ENCODE measurements around the gene MOCS3.

The MOCS3 gene, protein sequence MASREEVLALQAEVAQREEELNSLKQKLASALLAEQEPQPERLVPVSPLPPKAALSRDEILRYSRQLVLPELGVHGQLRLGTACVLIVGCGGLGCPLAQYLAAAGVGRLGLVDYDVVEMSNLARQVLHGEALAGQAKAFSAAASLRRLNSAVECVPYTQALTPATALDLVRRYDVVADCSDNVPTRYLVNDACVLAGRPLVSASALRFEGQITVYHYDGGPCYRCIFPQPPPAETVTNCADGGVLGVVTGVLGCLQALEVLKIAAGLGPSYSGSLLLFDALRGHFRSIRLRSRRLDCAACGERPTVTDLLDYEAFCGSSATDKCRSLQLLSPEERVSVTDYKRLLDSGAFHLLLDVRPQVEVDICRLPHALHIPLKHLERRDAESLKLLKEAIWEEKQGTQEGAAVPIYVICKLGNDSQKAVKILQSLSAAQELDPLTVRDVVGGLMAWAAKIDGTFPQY

DNA sequence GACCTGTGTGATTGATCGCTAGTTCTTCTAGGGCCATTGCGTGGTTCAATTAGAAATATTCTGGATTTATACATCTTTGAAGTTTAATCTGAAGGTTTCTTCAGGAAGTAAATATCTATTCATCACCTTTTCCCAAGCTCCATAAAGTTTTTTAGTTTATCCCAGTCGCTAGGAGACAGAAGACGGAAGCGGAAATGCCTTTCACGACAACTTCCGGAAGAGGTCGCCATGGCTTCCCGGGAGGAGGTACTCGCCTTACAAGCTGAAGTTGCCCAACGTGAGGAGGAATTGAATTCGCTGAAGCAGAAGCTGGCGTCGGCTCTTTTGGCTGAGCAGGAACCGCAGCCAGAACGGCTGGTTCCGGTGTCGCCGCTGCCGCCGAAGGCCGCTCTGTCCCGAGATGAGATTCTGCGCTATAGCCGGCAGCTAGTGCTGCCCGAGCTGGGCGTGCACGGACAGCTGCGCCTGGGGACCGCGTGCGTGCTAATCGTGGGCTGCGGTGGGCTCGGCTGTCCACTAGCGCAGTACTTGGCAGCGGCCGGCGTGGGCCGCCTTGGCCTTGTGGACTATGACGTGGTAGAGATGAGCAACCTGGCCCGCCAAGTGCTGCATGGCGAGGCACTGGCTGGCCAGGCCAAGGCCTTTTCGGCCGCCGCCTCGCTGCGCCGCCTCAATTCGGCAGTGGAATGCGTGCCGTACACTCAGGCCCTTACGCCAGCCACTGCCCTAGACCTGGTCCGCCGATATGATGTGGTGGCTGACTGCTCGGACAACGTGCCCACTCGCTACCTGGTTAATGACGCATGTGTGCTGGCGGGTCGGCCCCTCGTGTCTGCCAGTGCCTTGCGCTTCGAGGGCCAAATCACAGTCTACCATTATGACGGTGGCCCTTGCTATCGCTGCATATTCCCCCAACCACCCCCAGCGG lies at the start of gene MOCS3:
Gene MOCS3, plus strand, starts transcription at position 204 of the 928 bp plus-strand sequence. Its CDS starts 25 bp downstream, at position 229.
- peak; percentile 91 for DNase-seq

DNA sequence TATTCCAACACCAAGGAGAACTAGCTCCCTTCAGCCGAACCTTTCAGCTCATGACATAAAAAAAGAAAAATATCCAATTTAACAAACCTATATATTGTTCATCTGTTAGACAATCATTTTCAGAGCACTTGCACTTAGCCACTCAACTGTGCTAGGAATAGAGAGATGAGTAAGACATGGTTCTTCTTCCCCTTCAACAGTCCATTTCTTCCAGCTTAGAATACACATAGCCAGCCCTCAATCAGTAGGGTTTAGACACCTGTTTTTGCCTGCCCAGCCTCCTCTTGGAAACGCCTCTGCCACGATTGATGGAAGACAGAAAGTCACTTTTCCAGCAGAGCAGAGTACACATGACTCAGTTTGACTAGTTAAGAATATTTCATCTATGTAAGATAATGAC lies 49.2 kb upstream of the MOCS3 start:
- no peak for DNase-seq

GRCh38 chr20:50911030-50911429 lies 47.6 kb upstream of the MOCS3 start:
- DNase-seq: no peak

DNA sequence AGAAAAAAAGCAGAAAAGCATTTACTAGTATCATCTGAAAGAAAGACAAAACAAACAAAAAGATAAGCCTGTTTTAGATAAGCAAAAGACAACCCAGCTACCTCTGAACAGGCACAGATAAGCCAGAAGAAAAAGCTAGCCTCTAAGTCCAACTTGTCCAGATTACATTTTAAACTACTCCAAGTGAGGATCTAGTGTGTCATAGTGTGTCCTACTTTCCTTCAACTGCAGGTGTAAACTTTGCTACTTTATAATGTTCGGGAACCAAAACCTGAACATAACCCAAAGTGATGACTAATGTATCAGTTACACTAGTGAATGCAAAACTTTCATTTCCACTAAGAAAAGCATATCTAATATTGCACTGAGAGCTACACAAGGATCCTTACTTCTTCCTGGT lies 46.9 kb upstream of the MOCS3 start:
- DNase-seq: no peak

GRCh38 chr20:50913690-50914375 lies 44.8 kb upstream of the MOCS3 start:
- no peak for DNase-seq

DNA sequence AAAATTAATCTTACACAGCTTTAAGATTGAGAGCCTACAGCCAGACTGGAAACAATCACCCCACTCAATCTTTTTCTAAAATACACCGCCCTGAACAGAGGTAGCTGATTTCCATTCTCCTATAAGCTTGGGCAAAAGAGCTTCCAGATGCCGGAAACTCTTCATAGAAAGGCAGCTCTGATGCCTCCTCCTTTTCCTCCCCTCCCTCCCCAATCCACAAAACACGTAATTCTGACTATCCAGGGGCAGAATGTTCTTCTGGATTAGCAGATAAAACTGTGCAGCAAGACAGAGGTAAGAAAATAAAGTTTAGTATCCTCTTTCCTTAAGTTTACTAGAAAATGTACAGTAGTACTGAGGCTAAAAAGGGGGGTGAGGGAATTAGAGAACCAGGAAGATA lies 43.2 kb upstream of the MOCS3 start:
- DNase-seq: no peak

- DNase-seq: no peak
These were observed 42.4 kb upstream of the MOCS3 start for GRCh38 chr20:50916257-50916656.

- DNase-seq: no peak
These were observed 41.7 kb upstream of the MOCS3 start for GRCh38 chr20:50916934-50917333.

DNA sequence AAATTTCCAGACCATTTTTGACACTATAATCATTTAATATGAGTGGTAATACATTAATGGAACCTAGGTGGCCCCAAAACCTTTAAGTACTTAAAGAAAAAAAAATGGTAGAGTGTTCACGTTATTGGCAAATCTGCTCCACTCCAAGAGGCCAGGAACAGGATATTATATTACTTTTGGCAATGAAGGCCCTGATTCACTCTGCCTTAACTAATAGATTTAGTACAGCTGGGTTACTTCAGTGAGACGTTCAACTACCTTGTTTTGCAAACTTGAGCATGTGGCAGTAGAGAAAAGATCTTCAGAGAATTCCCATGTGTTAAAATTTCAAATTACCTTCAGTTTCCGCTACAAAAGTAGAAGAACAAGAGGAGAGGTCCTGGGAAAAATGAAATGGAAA lies 40.2 kb upstream of the MOCS3 start:
- DNase-seq: no peak

- no peak for DNase-seq
These were observed 39.1 kb upstream of the MOCS3 start for GRCh38 chr20:50919567-50919966.

DNA sequence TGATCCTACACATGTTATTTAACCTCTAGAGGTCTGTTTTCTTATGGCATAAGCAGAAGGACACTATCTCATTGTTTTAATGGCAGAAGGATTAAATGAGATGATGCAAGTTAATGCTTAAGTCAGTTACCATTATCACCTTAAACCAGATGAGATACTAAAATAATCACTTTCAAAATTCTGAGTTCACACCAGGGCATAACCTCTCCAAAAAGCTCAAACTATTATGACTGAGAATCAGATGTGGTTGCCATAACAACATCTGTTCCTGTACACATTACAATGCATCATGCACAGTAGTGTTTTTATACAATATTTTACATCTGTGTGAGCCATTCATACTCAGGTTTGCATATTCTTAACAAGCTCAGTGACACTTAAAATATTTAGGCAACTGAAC lies 37.6 kb upstream of the MOCS3 start:
- no peak for DNase-seq

GRCh38 chr20:50921803-50922501 lies 36.7 kb upstream of the MOCS3 start:
- no peak for DNase-seq

- DNase-seq: no peak
These were observed 34.2 kb upstream of the MOCS3 start for GRCh38 chr20:50924261-50924920.

DNA sequence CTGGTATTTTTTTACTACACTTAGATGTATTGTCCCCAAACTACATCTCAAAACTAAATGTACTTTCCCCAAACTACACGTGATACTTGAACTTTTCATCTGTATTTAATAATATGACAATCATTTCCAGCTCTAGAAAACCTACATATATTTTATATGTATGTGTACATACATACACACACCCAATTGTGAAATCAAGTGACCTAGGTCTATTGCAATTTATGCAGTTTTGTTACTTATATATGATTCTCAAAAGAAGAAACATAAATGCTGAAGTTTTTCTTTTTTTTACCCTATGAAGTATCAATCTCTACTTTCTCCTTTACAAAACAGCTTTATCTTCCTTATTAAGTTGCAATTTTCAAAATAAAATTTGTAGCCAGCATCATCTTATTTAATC lies 32.1 kb upstream of the MOCS3 start:
- no peak for DNase-seq

DNA sequence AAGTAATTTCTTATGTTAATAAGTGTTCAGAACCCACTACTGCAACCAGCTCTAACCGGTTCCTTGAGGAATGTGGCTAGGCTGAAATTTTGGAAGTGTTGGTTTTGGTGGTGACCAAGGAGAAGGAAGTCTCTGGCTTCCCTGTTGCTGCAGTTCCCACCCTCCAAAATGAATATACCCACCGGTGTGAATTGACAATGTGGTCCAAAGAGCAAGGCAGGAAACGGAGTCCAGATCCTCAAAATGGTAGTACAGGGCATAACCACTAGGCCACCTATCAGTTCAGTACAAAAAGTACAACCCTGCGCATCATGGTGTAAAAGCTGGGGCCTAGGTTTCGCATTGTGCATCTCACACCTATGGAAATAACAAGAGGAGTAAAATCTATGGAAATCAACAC lies 30.1 kb upstream of the MOCS3 start:
- DNase-seq: no peak

DNA sequence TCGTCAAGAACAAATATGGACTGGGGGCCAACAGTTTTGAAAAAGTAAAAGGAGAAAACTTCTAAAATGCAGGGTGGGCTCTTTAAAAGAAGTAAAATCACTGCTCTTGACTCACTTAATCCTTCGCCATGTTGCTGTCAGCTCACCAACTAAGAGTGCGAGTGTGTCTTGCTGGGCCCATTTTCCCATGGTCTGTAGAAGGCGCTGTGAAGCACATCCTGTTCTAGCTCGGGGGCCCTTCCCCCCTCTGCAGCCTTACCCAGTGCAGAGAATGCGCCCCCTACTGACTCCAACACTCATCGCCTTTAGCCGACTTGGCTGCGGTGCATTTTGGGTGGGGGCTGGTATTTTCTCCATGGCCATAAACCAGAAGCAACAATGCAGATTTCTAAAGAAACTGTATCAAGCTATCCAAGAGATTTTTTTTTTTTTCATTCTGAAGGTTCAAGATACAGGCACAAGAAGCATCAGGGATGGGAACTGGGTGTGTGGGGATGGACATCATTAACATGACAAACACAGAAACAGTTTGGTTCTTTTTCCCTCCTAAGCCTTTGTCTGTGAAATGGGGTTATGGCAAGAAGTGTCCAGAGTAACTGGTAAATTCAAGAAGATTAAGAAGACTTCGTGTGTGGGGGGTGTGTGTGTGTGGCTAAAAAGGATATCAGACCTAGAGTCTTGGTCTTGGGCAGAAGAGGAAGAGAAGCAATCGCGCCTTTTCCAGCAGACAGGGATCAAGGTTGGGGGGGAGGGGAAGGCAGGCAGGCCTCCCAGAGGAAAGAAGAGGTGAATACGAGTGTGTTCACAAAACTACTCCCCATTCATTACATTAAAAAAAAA lies 29.1 kb upstream of the MOCS3 start:
- peak; percentile 91 for DNase-seq

- DNase-seq: no peak
These were observed 28.3 kb upstream of the MOCS3 start for GRCh38 chr20:50930139-50930975.

GRCh38 chr20:50930976-50931305 lies 27.7 kb upstream of the MOCS3 start:
- DNase-seq: no peak

GRCh38 chr20:50931306-50932015 lies 27.2 kb upstream of the MOCS3 start, which contains the start of gene ADNP:
ADNP (minus strand) TSS chr20:50931437; CDS start chr20:50903996, 27,441 bp downstream.
- DNase-seq: peak; percentile 95

Data from NCI-H1436 (cell line).